ENCODE data around the gene B4GALNT2.
"Not testable (repeated sequence)": the region's sequence is repeated elsewhere in the genome, so short reads cannot be mapped to it uniquely, and the experiment has no call there.

GRCh38 chr17:49103360-49103759, 29.2 kb upstream of the B4GALNT2 start:
- not testable (repeated sequence) for TF ChIP-seq CTCF, POLR2A (IDR thresholded peaks at IDR 0.05)

Data from right lobe of liver (tissue), 4 donors.